ENCODE data around the gene BTF3. TPM values are rescaled to one million over a fixed set of nuclear protein-coding genes. Genes with fewer than 3 reads are reported as not detected.

Gene BTF3
- total and polyA plus RNA-seq, 9 of the 15 experiments (the other 6 are each of a cell fraction or from before 2014, with no cell fraction given): 534 to 1,637 (median 848) TPM

GRCh38 chr5:73501406-73501805 is 3.2 kb downstream of the BTF3 start (continued):
- no peak for TF ChIP-seq FOXP1 (CRISPR knock-in tag; IDR thresholded peaks at IDR 0.05)
- TF ChIP-seq FUS (optimal IDR thresholded peaks at IDR 0.05; ENCODE audit: low read depth, low read length): no peak
- no peak for TF ChIP-seq RFX7 (CRISPR knock-in tag; IDR thresholded peaks at IDR 0.05)
- no peak for TF ChIP-seq ZNF347 (CRISPR knock-in tag; IDR thresholded peaks at IDR 0.05; ENCODE audit: low read depth)

- no peaks in the 10 kb centered on the region for H3K9me3 ChIP-seq (replicated peaks; ENCODE audit: control insufficient read depth, insufficient read depth, low read depth, low read length)
- no peak overlapping the region for H3K4me3 ChIP-seq
- intact Hi-C loops (cut with micrococcal nuclease): no loop called here
- H3K79me2 ChIP-seq (ENCODE audit: control insufficient read depth, insufficient read depth, low read length): peaks cover 19% of the 10 kb centered on the region
- DNase-seq (ENCODE audit: extremely low read depth in 1 of 4, low spot score in 3 of 4) (peak in 1 of 4 experiments; percentile 16), ATAC-seq (peak; percentile 66), FAIRE-seq (peak; percentile 42)
- no TSS peak for BruUV-seq (replicated peaks)
- peaks cover 0 to 3% of the 10 kb centered on the region in 2 experiments; a peak in 1 of 5 replicates for H3K4me1 ChIP-seq (replicated peaks in 1 of 2; ENCODE audit: control insufficient read depth in 2 of 2, insufficient read depth in 2 of 2, low read length in 2 of 2)
- H3K9me1 ChIP-seq (ENCODE audit: control insufficient read depth, insufficient read depth, low read length): no peaks in the 10 kb centered on the region
- ChIA-PET POLR2A (interaction anchor here (3.4 kb wide), 1 partner anchor 8 kb away, joined by 29 read pairs; the partner anchor contains the start of gene BTF3), CTCF (ENCODE audit: low intra/inter-chr PET ratio) (no interaction called here)
- H3K27me3 ChIP-seq (ENCODE audit: control insufficient read depth in 2 of 2, insufficient read depth in 2 of 2, low read length in 2 of 2): no peaks in the 10 kb centered on the region
- peaks cover 52% of the 10 kb centered on the region for H3K36me3 ChIP-seq (ENCODE audit: control insufficient read depth, insufficient read depth, low read length)
- no peak overlapping the region for H3K4me2 ChIP-seq (ENCODE audit: insufficient read depth, low read length)
- H3K9ac ChIP-seq (ENCODE audit: insufficient read depth in 1 of 2, low read depth in 2 of 2, low read length in 2 of 2): no peak overlapping the region
- H4K20me1 ChIP-seq (replicated peaks; ENCODE audit: control insufficient read depth, insufficient read depth, low read length): peaks cover 1% of the 10 kb centered on the region; the same call in 1 of the 2 replicates
- in situ Hi-C loops (cut with MboI): no loop called here
- 76% methylated on average over 5 of the region's 5 CpGs for WGBS (ENCODE audit: insufficient coverage, low coverage, missing lambda C conversion rate)
- H2AFZ ChIP-seq (ENCODE audit: low read depth, low read length): no peak overlapping the region
- H3K27ac ChIP-seq (ENCODE audit: extremely low read depth, low read depth, low read length): no peak overlapping the region
- TF ChIP-seq SMARCE1 (IDR thresholded peaks at IDR 0.05): no peak
- TF ChIP-seq JUND (IDR thresholded peaks at IDR 0.05; ENCODE audit: borderline replicate concordance, low read depth, low read length): no peak
- TF ChIP-seq JUND (tag; IDR thresholded peaks at IDR 0.05; ENCODE audit: borderline replicate concordance, low read depth, low read length): no peak
- TF ChIP-seq CREB1 (IDR thresholded peaks at IDR 0.05): no peak
- TF ChIP-seq CREB1 (CRISPR knock-in tag; IDR thresholded peaks at IDR 0.05): 0 out of 2 replicates have a peak, but pooled peaks have one; percentile 15
- peak; percentile 32; the same call in 1 of the 2 replicates for TF ChIP-seq POLR2AphosphoS5 (IDR thresholded peaks at IDR 0.05; ENCODE audit: control insufficient read depth, insufficient read depth, low read depth, low read length)
- TF ChIP-seq SUPT5H (IDR thresholded peaks at IDR 0.05): peak; percentile 63; the same call in 1 of the 2 replicates
- no peak for TF ChIP-seq ZKSCAN8 (CRISPR knock-in tag; IDR thresholded peaks at IDR 0.05)
- TF ChIP-seq NR2C2 (CRISPR knock-in tag; IDR thresholded peaks at IDR 0.05): no peak
- no peak for TF ChIP-seq NR2C2 (tag; IDR thresholded peaks at IDR 0.05)
- peak; percentile 24; the same call in 1 of the 2 replicates for TF ChIP-seq RBFOX2 (IDR thresholded peaks at IDR 0.05; ENCODE audit: low read depth, low read length)
- TF ChIP-seq THRB (CRISPR knock-in tag; conservative IDR thresholded peaks at IDR 0.05): no peak
- no peak for TF ChIP-seq HNRNPH1 (optimal IDR thresholded peaks at IDR 0.05; ENCODE audit: low read depth, low read length)
- no peak for TF ChIP-seq POU5F1 (IDR thresholded peaks at IDR 0.05; ENCODE audit: borderline replicate concordance, low read depth, low read length, partially characterized antibody)
- no peak for TF ChIP-seq ZNF512 (tag; IDR thresholded peaks at IDR 0.05)
Measured at GRCh38 chr5:73506459-73506955, 8.3 kb downstream of the BTF3 start.
